ENCODE data around the gene CD4. TPM values are rescaled to one million over a fixed set of nuclear protein-coding genes. Genes with fewer than 3 reads are reported as not detected.
A peak's percentile ranks its signal among the peaks of the same experiment; 100 is the strongest.

Gene CD4
- total and polyA plus RNA-seq, 8 donors: 2.0 to 25.9 (median 7.3) TPM; not detected in 2

- Histone ChIP-seq H3K27me3 (peaks cover 0 to 77% (median 38%) of the 10 kb centered on the region in 3 donors), H3K4me3 (peak overlapping the region in 2 of 4 donors; percentile 48 to 49), H3K36me3 (no peaks in the 10 kb centered on the region), H3K9me3 (no peaks in the 10 kb centered on the region), H3K27ac (no peak overlapping the region), H3K4me1 (peaks cover 28 to 46% (median 37%) of the 10 kb centered on the region in 4 donors)
- intact Hi-C loops (cut with DNase I; ENCODE audit: low total_unique reads): loop anchor here (10.0 kb wide), 1 partner anchor 78 kb away; no protein-coding TSS in a partner anchor
- 50 to 59% (median 55%) methylated on average over 7 of the region's 7 CpGs for WGBS, 5 donors
- no peak for DNase-seq
- TF ChIP-seq POLR2AphosphoS5 (IDR thresholded peaks at IDR 0.05): no peak
- TF ChIP-seq POLR2A (IDR thresholded peaks at IDR 0.05): no peak
- TF ChIP-seq CTCF (IDR thresholded peaks at IDR 0.05): no peak
- no peak for TF ChIP-seq EP300 (IDR thresholded peaks at IDR 0.05)
Observed at GRCh38 chr12:6822426-6823135, 33.3 kb downstream of the CD4 start.

- peaks cover 28 to 54% (median 44%) of the 10 kb centered on the region in 4 donors for H3K4me1 ChIP-seq
- intact Hi-C loops (cut with DNase I; ENCODE audit: low total_unique reads): loop anchor here (10.0 kb wide), 1 partner anchor 79 kb away; no protein-coding TSS in a partner anchor
- H3K27ac ChIP-seq: no peak overlapping the region
- H3K4me3 ChIP-seq: no peak overlapping the region
- 62 to 74% (median 70%) methylated on average over 5 to 12 of the region's 12 CpGs for WGBS, 5 donors
- H3K9me3 ChIP-seq: no peaks in the 10 kb centered on the region
- no peaks in the 10 kb centered on the region for H3K36me3 ChIP-seq
- H3K27me3 ChIP-seq: peaks cover 0 to 86% (median 38%) of the 10 kb centered on the region in 3 donors
- DNase-seq: peak in 1 of 2 donors; percentile 23
- no peak for TF ChIP-seq POLR2AphosphoS5 (IDR thresholded peaks at IDR 0.05)
- no peak for TF ChIP-seq POLR2A (IDR thresholded peaks at IDR 0.05)
- TF ChIP-seq EP300 (IDR thresholded peaks at IDR 0.05): no peak
- no peak for TF ChIP-seq CTCF (IDR thresholded peaks at IDR 0.05)
Observed at GRCh38 chr12:6823182-6824084, 34.1 kb downstream of the CD4 start.

GRCh38 chr12:6824085-6824775, 34.9 kb downstream of the CD4 start:
- Histone ChIP-seq H3K27me3 (peaks cover 0 to 94% (median 38%) of the 10 kb centered on the region in 3 donors), H3K27ac (no peak overlapping the region), H3K4me3 (no peak overlapping the region), H3K36me3 (no peaks in the 10 kb centered on the region), H3K4me1 (peaks cover 28 to 61% (median 48%) of the 10 kb centered on the region in 4 donors), H3K9me3 (no peaks in the 10 kb centered on the region)
- TF ChIP-seq EP300 (IDR thresholded peaks at IDR 0.05): no peak
- no peak for TF ChIP-seq CTCF (IDR thresholded peaks at IDR 0.05)
- TF ChIP-seq POLR2A (IDR thresholded peaks at IDR 0.05): no peak
- no peak for TF ChIP-seq POLR2AphosphoS5 (IDR thresholded peaks at IDR 0.05)
- DNase-seq: no peak
- intact Hi-C loops (cut with DNase I; ENCODE audit: low total_unique reads): loop anchor here (10.0 kb wide), 1 partner anchor 79 kb away; no protein-coding TSS in a partner anchor
- WGBS, 5 donors: 81 to 86% (median 84%) methylated on average over 29 to 37 of the region's 37 CpGs

Data from stomach (tissue), 9 donors.